HG03469 (cell line): Measurements from ENCODE around the gene FBXL15.
"Not testable (repeated sequence)": the region's sequence is repeated elsewhere in the genome, so short reads cannot be mapped to it uniquely, and the experiment has no call there.

ENCODE experiments used
- ATAC-seq: cut with Tn5 transposase; IDR thresholded peaks from one replicate; pipeline ENCODE4 v1.9.1; 2021; ENCODE audit warnings: mild to moderate bottlenecking, moderate library complexity, moderate number of reproducible peaks; ENCODE audit not compliant: unreplicated experiment

Gene FBXL15

GRCh38 chr10:102452672-102453340 lies 32.2 kb downstream of the FBXL15 start:
- no peak for ATAC-seq

- no peak for ATAC-seq
Measured at GRCh38 chr10:102453502-102453901, 32.9 kb downstream of the FBXL15 start.

- ATAC-seq, result not testable (repeated sequence)
Measured at GRCh38 chr10:102454662-102455487, 34.2 kb downstream of the FBXL15 start.

- ATAC-seq, result no peak
Measured at GRCh38 chr10:102455893-102456471, 35.3 kb downstream of the FBXL15 start.

GRCh38 chr10:102457591-102458150 lies 37.0 kb downstream of the FBXL15 start:
- ATAC-seq, result no peak

GRCh38 chr10:102458656-102459055 lies 38.0 kb downstream of the FBXL15 start:
- ATAC-seq, result no peak

- ATAC-seq, result no peak
Measured at GRCh38 chr10:102460836-102461186, 40.2 kb downstream of the FBXL15 start.

- ATAC-seq, result no peak
Measured at GRCh38 chr10:102461187-102462054, 40.8 kb downstream of the FBXL15 start.

GRCh38 chr10:102462512-102463054 lies 41.9 kb downstream of the FBXL15 start:
- no peak for ATAC-seq

- no peak for ATAC-seq
Measured at GRCh38 chr10:102463983-102464382, 43.3 kb downstream of the FBXL15 start.

GRCh38 chr10:102465466-102465865 lies 44.8 kb downstream of the FBXL15 start:
- no peak for ATAC-seq

GRCh38 chr10:102467318-102467717 lies 46.7 kb downstream of the FBXL15 start:
- ATAC-seq, result no peak

- ATAC-seq, result no peak
Measured at GRCh38 chr10:102467971-102468438, 47.4 kb downstream of the FBXL15 start.

- ATAC-seq, result no peak
Measured at GRCh38 chr10:102468683-102469082, 48.0 kb downstream of the FBXL15 start.

- no peak for ATAC-seq
Measured at GRCh38 chr10:102470579-102471546, 50.2 kb downstream of the FBXL15 start.
